ENCODE results near the gene GALNT16. TPM values are rescaled to one million over a fixed set of nuclear protein-coding genes. Genes with fewer than 3 reads are reported as not detected.
"Not testable (repeated sequence)": the region's sequence is repeated elsewhere in the genome, so short reads cannot be mapped to it uniquely, and the experiment has no call there.

Gene GALNT16
- total and polyA plus RNA-seq, 4 donors: 6.5 to 16.1 (median 8.9) TPM

DNA sequence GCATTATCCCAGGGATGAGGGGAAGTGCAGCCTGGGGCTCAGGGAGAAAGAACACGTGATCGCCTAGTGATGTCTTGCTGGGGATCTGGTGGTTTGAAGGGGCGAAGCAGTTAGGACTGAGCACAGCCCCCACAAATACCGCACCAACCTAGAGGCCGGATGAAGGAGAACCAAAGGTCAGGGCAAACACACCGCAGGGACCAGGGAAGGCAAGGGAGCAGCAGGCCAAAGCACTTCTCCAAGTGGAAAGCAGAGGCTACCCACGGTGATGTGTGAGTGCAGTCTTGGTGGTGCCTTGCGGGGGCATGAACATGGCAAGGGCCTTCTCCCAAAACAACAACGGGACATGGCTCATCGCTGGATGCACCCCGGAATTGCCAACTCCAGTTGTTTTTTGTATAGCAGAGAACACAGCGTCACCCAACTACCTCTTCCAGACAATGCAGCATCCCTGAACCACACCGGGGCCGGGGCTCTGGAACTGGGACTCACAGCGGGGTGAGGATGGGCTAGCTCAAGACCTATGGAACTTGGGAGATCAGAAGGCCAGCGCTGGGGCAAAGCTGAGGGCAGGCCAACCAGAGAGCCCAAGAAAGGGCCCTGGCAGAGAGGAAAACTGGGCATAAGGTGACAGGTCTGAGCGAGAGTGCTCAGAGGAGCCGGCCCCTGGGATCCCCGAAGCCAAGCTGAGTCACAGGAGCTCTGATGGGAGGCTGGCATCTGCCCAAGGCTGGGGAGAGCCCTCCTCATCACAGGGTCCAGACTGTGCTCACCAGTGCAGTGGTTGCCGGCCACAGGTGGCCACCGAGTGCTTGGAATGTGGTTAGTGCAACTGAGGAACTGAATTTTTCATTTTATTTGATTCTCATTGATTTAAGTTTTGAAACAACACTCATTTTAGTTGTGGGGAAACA is 11.1 kb downstream of the GALNT16 start:
- ATAC-seq (ENCODE audit: low FRiP score) (no peak), DNase-seq (no peak)
- H3K27ac ChIP-seq (ENCODE audit: low read depth in 1 of 2, low read length in 2 of 2): no peak overlapping the region
- intact Hi-C loops (cut with DNase I): no loop called here
- no peaks in the 10 kb centered on the region for H3K9me3 ChIP-seq (ENCODE audit: control insufficient read depth, low read length)
- WGBS, 2 donors: 85 to 86% methylated on average over 21 of the region's 21 CpGs
- no peaks in the 10 kb centered on the region for H3K4me1 ChIP-seq (ENCODE audit: control insufficient read depth in 1 of 2, insufficient read depth in 2 of 2, low read length in 2 of 2)
- H3K4me3 ChIP-seq (ENCODE audit: low read length in 2 of 2): no peak overlapping the region
- no peaks in the 10 kb centered on the region for H3K36me3 ChIP-seq (ENCODE audit: control insufficient read depth in 1 of 2, insufficient read depth in 2 of 2, low read length in 1 of 2)
- no peaks in the 10 kb centered on the region for H3K27me3 ChIP-seq (ENCODE audit: control insufficient read depth in 1 of 2, insufficient read depth in 2 of 2, low read length in 1 of 2)

DNA sequence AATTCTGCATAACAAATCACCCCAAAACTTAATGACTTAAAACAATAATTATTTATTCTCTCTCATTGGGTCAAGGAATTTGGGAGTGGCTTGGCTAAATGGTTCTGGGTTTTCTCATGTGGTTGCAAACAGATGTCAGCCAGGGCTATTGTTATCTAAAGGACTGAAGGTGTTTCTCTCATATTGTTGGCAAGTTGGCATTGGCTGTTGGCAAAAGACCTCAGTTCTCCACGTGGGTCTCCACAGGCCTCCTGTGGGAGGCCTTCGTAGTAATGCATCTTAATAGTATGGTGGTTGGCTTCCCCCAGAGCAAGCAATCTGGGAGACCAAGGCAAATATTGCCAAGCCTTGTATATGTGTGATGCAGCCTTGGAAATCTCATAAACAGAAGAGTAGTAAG is 14.4 kb downstream of the GALNT16 start:
- WGBS, 2 donors: 37 to 57% methylated on average over 2 of the region's 2 CpGs
- ATAC-seq (ENCODE audit: low FRiP score): no peak
- intact Hi-C loops (cut with DNase I): no loop called here

DNA sequence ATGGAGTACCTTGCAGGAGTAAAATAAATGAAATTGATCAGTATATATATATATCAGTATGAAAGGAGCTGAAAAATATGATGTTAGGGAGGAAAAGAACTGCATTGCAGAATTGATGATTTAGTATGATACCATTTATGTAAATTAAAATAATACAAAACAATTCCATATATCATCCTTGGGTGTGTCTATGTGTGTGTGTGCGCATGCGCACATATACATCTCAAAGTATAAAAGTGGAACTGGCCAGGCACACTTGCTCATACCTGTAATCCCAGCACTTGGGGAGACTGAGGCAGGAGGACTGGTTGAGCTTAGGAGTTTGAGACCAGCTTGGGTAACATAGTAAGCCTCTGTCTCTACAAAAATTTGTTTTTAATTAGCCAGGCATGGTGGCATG is 15.4 kb downstream of the GALNT16 start:
- no peak for ATAC-seq (ENCODE audit: low FRiP score)
- no peak for DNase-seq
- H3K4me1 ChIP-seq (ENCODE audit: control insufficient read depth in 1 of 2, insufficient read depth in 2 of 2, low read length in 2 of 2): no peaks in the 10 kb centered on the region
- no peaks in the 10 kb centered on the region for H3K36me3 ChIP-seq (ENCODE audit: control insufficient read depth in 1 of 2, insufficient read depth in 2 of 2, low read length in 1 of 2)
- no peaks in the 10 kb centered on the region for H3K9me3 ChIP-seq (ENCODE audit: control insufficient read depth, low read length)
- no peak overlapping the region for H3K27ac ChIP-seq (ENCODE audit: low read depth in 1 of 2, low read length in 2 of 2)
- H3K27me3 ChIP-seq (ENCODE audit: control insufficient read depth in 1 of 2, insufficient read depth in 2 of 2, low read length in 1 of 2): no peaks in the 10 kb centered on the region
- intact Hi-C loops (cut with DNase I): no loop called here
- 98 to 100% methylated on average over 2 of the region's 2 CpGs for WGBS, 2 donors
- no peak overlapping the region for H3K4me3 ChIP-seq (ENCODE audit: low read length in 2 of 2)

More for the DNA sequence above, 14.4 kb downstream of the GALNT16 start:
- Histone ChIP-seq H3K4me1 (ENCODE audit: control insufficient read depth in 1 of 2, insufficient read depth in 2 of 2, low read length in 2 of 2) (no peaks in the 10 kb centered on the region), H3K36me3 (ENCODE audit: control insufficient read depth in 1 of 2, insufficient read depth in 2 of 2, low read length in 1 of 2) (no peaks in the 10 kb centered on the region), H3K27me3 (ENCODE audit: control insufficient read depth in 1 of 2, insufficient read depth in 2 of 2, low read length in 1 of 2) (no peaks in the 10 kb centered on the region), H3K4me3 (ENCODE audit: low read length in 2 of 2) (no peak overlapping the region), H3K9me3 (ENCODE audit: control insufficient read depth, low read length) (no peaks in the 10 kb centered on the region), H3K27ac (ENCODE audit: low read depth in 1 of 2, low read length in 2 of 2) (no peak overlapping the region)
- no peak for DNase-seq

DNA sequence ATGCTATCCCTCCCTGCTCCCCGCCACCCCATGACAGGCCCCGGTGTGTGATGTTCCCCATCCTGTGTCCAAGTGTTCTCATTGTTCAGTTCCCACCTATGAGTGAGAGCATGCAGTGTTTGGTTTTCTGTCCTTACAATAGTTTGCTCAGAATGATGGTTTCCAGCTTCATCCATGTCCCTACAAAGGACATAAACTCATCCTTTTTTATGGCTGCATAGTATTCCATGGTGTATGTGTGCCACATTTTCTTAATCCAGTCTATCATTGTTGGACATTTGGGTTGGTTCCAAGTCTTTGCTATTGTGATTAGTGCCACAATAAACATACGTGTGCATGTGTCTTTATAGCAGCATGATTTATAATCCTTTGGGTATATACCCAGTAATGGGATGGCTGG is 17.4 kb downstream of the GALNT16 start:
- ATAC-seq (ENCODE audit: low FRiP score); intact Hi-C loops (cut with DNase I); H3K36me3 ChIP-seq (ENCODE audit: control insufficient read depth in 1 of 2, insufficient read depth in 2 of 2, low read length in 1 of 2); H3K4me3 ChIP-seq (ENCODE audit: low read length in 2 of 2); H3K4me1 ChIP-seq (ENCODE audit: control insufficient read depth in 1 of 2, insufficient read depth in 2 of 2, low read length in 2 of 2); H3K27ac ChIP-seq (ENCODE audit: low read depth in 1 of 2, low read length in 2 of 2); DNase-seq; H3K9me3 ChIP-seq (ENCODE audit: control insufficient read depth, low read length); H3K27me3 ChIP-seq (ENCODE audit: control insufficient read depth in 1 of 2, insufficient read depth in 2 of 2, low read length in 1 of 2): not testable (repeated sequence)
- 91 to 100% methylated on average over 2 to 3 of the region's 3 CpGs for WGBS, 2 donors

DNA sequence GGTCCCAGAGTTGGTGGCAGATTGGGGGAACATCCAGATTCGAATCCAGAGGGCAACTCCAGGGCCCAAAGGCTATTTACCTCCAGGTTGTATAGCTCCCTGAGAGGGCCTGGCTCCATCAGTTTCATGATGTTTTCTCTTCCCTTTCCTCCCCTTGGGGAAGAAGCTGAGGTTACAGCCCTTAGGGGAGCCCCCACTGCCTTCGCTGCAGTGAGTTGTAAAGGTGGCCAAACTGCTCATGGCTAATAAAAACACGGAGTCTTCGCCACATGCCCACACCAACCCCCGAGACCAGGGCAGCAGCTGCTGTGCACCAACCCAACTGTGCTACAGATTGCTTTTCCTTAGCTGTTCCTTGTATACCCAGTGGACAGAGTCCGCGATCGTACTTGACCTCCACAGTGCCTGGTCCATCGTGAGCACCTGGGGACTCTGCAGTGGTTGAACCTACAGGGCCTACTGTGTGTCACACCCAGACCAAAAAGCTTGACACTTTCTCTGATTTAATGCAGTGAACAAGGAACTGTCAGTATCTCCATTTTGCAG is 20.9 kb downstream of the GALNT16 start:
- WGBS, 2 donors: 90 to 93% methylated on average over 9 of the region's 9 CpGs
- ATAC-seq (ENCODE audit: low FRiP score) (no peak), DNase-seq (peak in 1 of 2 donors; percentile 37)
- Histone ChIP-seq H3K27ac (ENCODE audit: low read depth in 1 of 2, low read length in 2 of 2) (no peak overlapping the region), H3K9me3 (ENCODE audit: control insufficient read depth, low read length) (no peaks in the 10 kb centered on the region), H3K27me3 (ENCODE audit: control insufficient read depth in 1 of 2, insufficient read depth in 2 of 2, low read length in 1 of 2) (no peaks in the 10 kb centered on the region), H3K36me3 (ENCODE audit: control insufficient read depth in 1 of 2, insufficient read depth in 2 of 2, low read length in 1 of 2) (no peaks in the 10 kb centered on the region), H3K4me3 (ENCODE audit: low read length in 2 of 2) (no peak overlapping the region), H3K4me1 (ENCODE audit: control insufficient read depth in 1 of 2, insufficient read depth in 2 of 2, low read length in 2 of 2) (no peaks in the 10 kb centered on the region)
- intact Hi-C loops (cut with DNase I): no loop called here

DNA sequence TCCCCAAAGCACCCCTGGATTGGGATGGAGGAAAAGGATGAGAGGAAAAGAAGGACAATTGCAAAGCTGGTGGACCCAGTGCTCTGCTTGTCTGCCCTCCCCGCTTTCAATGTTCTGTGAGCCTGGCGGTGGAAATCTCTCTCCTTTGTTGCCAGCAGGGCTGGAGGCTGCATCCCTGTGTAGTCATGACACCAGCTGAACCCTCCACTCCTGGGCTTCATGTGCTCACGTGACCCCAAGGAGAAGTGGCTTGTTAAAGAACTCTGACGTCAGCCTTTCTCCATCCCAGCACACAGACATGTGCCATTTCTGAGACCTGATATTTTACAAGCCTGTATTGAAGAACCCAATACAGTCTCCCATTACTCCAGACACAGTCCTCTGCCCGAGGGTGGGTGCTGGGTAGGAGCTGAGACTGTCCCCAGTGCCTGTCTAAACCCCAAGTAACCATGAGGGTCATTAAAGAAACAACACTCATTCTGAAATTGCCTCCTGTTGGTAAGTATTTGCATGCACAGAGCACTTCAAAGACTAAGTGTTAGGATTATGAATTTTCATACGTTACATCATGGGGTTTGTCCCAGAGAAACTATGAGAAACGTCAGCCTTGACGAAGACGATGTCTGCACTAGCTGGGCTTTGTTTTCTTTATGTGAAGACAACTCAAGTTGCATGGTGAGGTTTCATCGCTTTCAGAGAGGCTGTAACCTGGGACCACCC is 21.7 kb downstream of the GALNT16 start:
- Histone ChIP-seq H3K36me3 (ENCODE audit: control insufficient read depth in 1 of 2, insufficient read depth in 2 of 2, low read length in 1 of 2) (no peaks in the 10 kb centered on the region), H3K27ac (ENCODE audit: low read depth in 1 of 2, low read length in 2 of 2) (no peak overlapping the region), H3K4me3 (ENCODE audit: low read length in 2 of 2) (no peak overlapping the region), H3K27me3 (ENCODE audit: control insufficient read depth in 1 of 2, insufficient read depth in 2 of 2, low read length in 1 of 2) (no peaks in the 10 kb centered on the region), H3K4me1 (ENCODE audit: control insufficient read depth in 1 of 2, insufficient read depth in 2 of 2, low read length in 2 of 2) (no peaks in the 10 kb centered on the region), H3K9me3 (ENCODE audit: control insufficient read depth, low read length) (no peaks in the 10 kb centered on the region)
- WGBS, 2 donors: 75 to 82% methylated on average over 10 of the region's 10 CpGs
- intact Hi-C loops (cut with DNase I): no loop called here
- ATAC-seq (ENCODE audit: low FRiP score): no peak
- DNase-seq: peak in 1 of 2 donors; percentile 13

DNA sequence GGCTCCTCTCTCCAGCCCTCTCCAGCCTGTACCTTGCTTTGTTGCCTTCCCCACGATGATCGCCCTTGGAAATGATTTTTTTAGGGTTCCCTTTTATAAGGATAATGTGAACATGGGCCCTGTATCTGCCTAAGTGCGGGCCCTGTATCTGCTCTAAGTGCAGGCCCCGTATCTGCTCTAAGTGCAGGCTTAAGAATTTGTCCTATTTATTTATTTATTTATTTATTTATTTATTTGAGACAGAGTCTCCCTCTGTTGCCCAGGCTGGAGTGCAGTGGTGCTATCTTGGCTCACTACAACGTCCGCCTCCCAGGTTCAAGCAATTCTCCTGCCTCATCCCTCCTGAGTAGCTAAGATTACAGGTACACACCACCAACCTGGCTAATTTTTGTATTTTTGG is 22.5 kb downstream of the GALNT16 start:
- Histone ChIP-seq H3K4me1 (ENCODE audit: control insufficient read depth in 1 of 2, insufficient read depth in 2 of 2, low read length in 2 of 2) (no peaks in the 10 kb centered on the region), H3K27me3 (ENCODE audit: control insufficient read depth in 1 of 2, insufficient read depth in 2 of 2, low read length in 1 of 2) (no peaks in the 10 kb centered on the region), H3K27ac (ENCODE audit: low read depth in 1 of 2, low read length in 2 of 2) (no peak overlapping the region), H3K36me3 (ENCODE audit: control insufficient read depth in 1 of 2, insufficient read depth in 2 of 2, low read length in 1 of 2) (no peaks in the 10 kb centered on the region), H3K9me3 (ENCODE audit: control insufficient read depth, low read length) (no peaks in the 10 kb centered on the region), H3K4me3 (ENCODE audit: low read length in 2 of 2) (no peak overlapping the region)
- ATAC-seq (ENCODE audit: low FRiP score) (no peak), DNase-seq (no peak)
- intact Hi-C loops (cut with DNase I): no loop called here
- 94 to 97% methylated on average over 6 of the region's 6 CpGs for WGBS, 2 donors

DNA sequence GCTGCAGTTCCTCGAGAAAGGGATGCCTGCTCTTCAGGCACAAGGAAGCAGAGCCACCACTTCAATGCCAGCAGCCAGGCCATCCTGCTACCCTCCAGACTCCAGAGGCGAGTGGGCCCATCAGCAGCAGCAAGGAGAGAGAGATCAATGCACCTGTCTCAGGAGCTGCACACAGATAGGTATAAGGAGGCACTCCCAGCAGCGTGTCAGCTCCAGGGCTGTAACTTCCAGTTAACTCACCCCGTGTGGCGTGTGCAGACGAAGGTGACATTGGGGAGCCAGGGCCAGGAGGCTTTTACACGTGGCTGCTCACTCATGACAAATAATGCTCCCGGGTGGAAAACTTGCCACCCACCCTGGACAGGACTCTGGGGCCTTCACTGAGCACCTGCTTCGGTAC is 24.2 kb downstream of the GALNT16 start:
- Histone ChIP-seq H3K4me3 (ENCODE audit: low read length in 2 of 2) (no peak overlapping the region), H3K27ac (ENCODE audit: low read depth in 1 of 2, low read length in 2 of 2) (no peak overlapping the region), H3K9me3 (ENCODE audit: control insufficient read depth, low read length) (no peaks in the 10 kb centered on the region), H3K36me3 (ENCODE audit: control insufficient read depth in 1 of 2, insufficient read depth in 2 of 2, low read length in 1 of 2) (no peaks in the 10 kb centered on the region), H3K27me3 (ENCODE audit: control insufficient read depth in 1 of 2, insufficient read depth in 2 of 2, low read length in 1 of 2) (no peaks in the 10 kb centered on the region), H3K4me1 (ENCODE audit: control insufficient read depth in 1 of 2, insufficient read depth in 2 of 2, low read length in 2 of 2) (no peaks in the 10 kb centered on the region)
- intact Hi-C loops (cut with DNase I): no loop called here
- WGBS, 2 donors: 85 to 91% methylated on average over 9 of the region's 9 CpGs
- ATAC-seq (ENCODE audit: low FRiP score): no peak
- no peak for DNase-seq
